MM.1S (cell line): ENCODE data around the gene ELP2.

Experiments
- DNase-seq: peaks from one replicate; pipeline ENCODE4 v3.0.0-alpha.2; 2015
- H2AFZ ChIP-seq: fragments of 300-600 bp; sonication (generic); 2 replicates; pipeline ENCODE4 v1.6.0; 2016; ENCODE audit warnings: antibody characterized with exemption, low read length
- H3F3A ChIP-seq: fragments of 300-600 bp; sonication (generic); 2 replicates; pipeline ENCODE4 v1.6.1; 2016; ENCODE audit warnings: mild to moderate bottlenecking, antibody characterized with exemption, low read length, moderate library complexity, mixed read lengths; ENCODE audit not compliant: insufficient read depth
- H3K27ac ChIP-seq: fragments of 300-600 bp; sonication (generic); 2 replicates; pipeline ENCODE4 v1.5.1; 2016; ENCODE audit warnings: mild to moderate bottlenecking, low read length
- H3K27me3 ChIP-seq: fragments of 300-600 bp; sonication (generic); replicated peaks from 2 replicates; pipeline ENCODE4 v1.6.0; 2016; ENCODE audit warnings: low read length; ENCODE audit not compliant: insufficient read depth
- H3K36me3 ChIP-seq: fragments of 300-600 bp; sonication (generic); replicated peaks from 2 replicates; pipeline ENCODE4 v1.6.1; 2016; ENCODE audit warnings: mild to moderate bottlenecking, low read length, mixed read lengths; ENCODE audit not compliant: insufficient read depth
- H3K4me1 ChIP-seq: fragments of 300-600 bp; sonication (generic); 2 replicates; pipeline ENCODE4 v1.6.1; 2016; ENCODE audit warnings: low read length, mixed read lengths
- H3K4me2 ChIP-seq: fragments of 300-600 bp; sonication (generic); 2 replicates; pipeline ENCODE4 v1.6.0; 2016; ENCODE audit warnings: low read depth, low read length
- H3K4me3 ChIP-seq: fragments of 300-600 bp; sonication (generic); 2 replicates; pipeline ENCODE4 v1.5.1; 2016; ENCODE audit warnings: low read length, mixed read lengths
- H3K79me2 ChIP-seq: fragments of 300-600 bp; sonication (generic); 2 replicates; pipeline ENCODE4 v1.6.1; 2016; ENCODE audit warnings: mixed run types, low read length, mixed read lengths
- H3K9ac ChIP-seq: fragments of 300-600 bp; sonication (generic); 2 replicates; pipeline ENCODE4 v1.6.1; 2016; ENCODE audit warnings: low read length, mixed read lengths
- H3K9me2 ChIP-seq: fragments of 300-600 bp; sonication (generic); replicated peaks from 2 replicates; pipeline ENCODE4 v1.6.1; 2016; ENCODE audit warnings: mild to moderate bottlenecking, low read length, mixed read lengths; ENCODE audit not compliant: insufficient read depth
- H3K9me3 ChIP-seq: fragments of 300-600 bp; sonication (generic); replicated peaks from 2 replicates; pipeline ENCODE4 v1.6.1; 2016; ENCODE audit warnings: mild to moderate bottlenecking, low read length, mixed read lengths; ENCODE audit not compliant: insufficient read depth
- H4K20me1 ChIP-seq: fragments of 300-600 bp; sonication (generic); 2 replicates; pipeline ENCODE4 v1.6.1; 2016; ENCODE audit warnings: mild to moderate bottlenecking, low read length, moderate library complexity, mixed read lengths; ENCODE audit not compliant: insufficient read depth
- CTCF ChIP-seq: fragments of 300-600 bp; sonication (generic); IDR thresholded peaks from 2 replicates; pipeline ENCODE4 v1.5.1; 2016; ENCODE audit warnings: antibody characterized with exemption, low read length, mixed read lengths
- EZH2 ChIP-seq: fragments of 300-600 bp; sonication (generic); optimal IDR thresholded peaks from 2 replicates; pipeline ENCODE3; 2017; ENCODE audit warnings: low read depth, mild to moderate bottlenecking, antibody characterized with exemption, low read length, mixed read lengths
- EZH2phosphoT487 ChIP-seq: fragments of 300-600 bp; sonication (generic); IDR thresholded peaks from 2 replicates; pipeline ENCODE4 v1.6.1; 2018; ENCODE audit warnings: antibody characterized with exemption, low read length

Gene ELP2

DNA sequence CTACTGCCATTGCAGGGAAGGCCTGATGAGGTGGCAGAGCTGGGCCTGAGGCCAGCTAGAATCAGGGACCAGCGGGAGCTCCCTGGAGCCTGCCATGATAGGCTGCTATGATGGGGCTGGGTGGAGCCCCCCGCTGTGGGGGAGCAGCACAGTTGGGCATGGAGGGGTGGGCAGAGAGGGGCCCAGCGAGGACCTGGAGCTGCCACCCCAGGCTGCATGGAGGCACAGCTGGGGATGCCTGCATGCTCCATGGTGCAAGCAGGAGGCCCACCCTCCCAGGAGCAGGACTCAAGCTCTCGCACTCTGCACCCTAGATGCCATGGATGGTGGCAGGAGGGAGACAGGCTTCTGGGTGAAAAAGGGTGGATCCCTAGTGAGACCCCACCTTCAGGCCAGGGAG lies 44.5 kb upstream of the ELP2 start:
- Histone ChIP-seq H3K36me3 (no peaks in the 10 kb centered on the region), H4K20me1 (no peaks in the 10 kb centered on the region), H3K4me3 (no peak overlapping the region), H3K27ac (no peak overlapping the region), H3K79me2 (no peaks in the 10 kb centered on the region), H3K9me3 (no peaks in the 10 kb centered on the region), H3K9ac (no peak overlapping the region), H3F3A (no peaks in the 10 kb centered on the region), H3K4me2 (no peak overlapping the region), H3K9me2 (no peaks in the 10 kb centered on the region), H3K4me1 (no peaks in the 10 kb centered on the region; the same call in 1 of the 2 replicates), H2AFZ (no peak overlapping the region), H3K27me3 (no peaks in the 10 kb centered on the region)
- TF ChIP-seq EZH2 (no peak), EZH2phosphoT487 (no peak), CTCF (no peak)
- no peak for DNase-seq

- H4K20me1 ChIP-seq = no peaks in the 10 kb centered on the region
- no peaks in the 10 kb centered on the region for H3F3A ChIP-seq
- no peak overlapping the region for H2AFZ ChIP-seq
- no peak for DNase-seq
- H3K4me3 ChIP-seq = no peak overlapping the region
- H3K27ac ChIP-seq = no peak overlapping the region
- H3K9me2 ChIP-seq = no peaks in the 10 kb centered on the region
- H3K4me1 ChIP-seq = no peaks in the 10 kb centered on the region; the same call in 1 of the 2 replicates
- H3K9me3 ChIP-seq = no peaks in the 10 kb centered on the region
- H3K27me3 ChIP-seq = no peaks in the 10 kb centered on the region
- TF ChIP-seq EZH2 (no peak), CTCF (no peak), EZH2phosphoT487 (no peak)
- H3K36me3 ChIP-seq = no peaks in the 10 kb centered on the region
- H3K4me2 ChIP-seq = no peak overlapping the region
- H3K79me2 ChIP-seq = no peaks in the 10 kb centered on the region
- H3K9ac ChIP-seq = no peak overlapping the region
These were observed 43.5 kb upstream of the ELP2 start for GRCh38 chr18:36086186-36086585.

DNA sequence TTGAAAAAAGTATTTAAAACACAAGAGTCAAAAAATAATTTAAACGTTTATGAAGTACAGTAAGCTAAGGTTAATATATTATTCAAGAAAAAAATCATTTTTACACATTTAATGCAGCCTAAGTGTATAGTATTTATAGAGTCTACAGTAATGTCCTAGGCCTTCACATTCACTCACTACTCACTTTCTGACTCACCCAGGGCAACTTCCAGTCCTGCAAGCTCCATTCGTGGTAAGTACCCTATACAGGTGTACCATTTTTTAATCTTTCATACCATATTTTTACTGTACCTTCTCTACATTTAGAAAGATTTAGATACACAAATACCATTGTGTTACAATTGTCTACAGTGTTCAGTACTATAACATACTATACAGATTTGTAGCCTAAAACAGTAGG lies 41.4 kb upstream of the ELP2 start:
- Histone ChIP-seq H3K27me3 (no peaks in the 10 kb centered on the region), H3K4me1 (no peaks in the 10 kb centered on the region), H3K36me3 (no peaks in the 10 kb centered on the region), H2AFZ (no peak overlapping the region), H3K27ac (no peak overlapping the region), H3K9ac (no peak overlapping the region), H3K9me3 (no peaks in the 10 kb centered on the region), H3K4me2 (no peak overlapping the region), H3F3A (no peaks in the 10 kb centered on the region), H4K20me1 (no peaks in the 10 kb centered on the region), H3K79me2 (no peaks in the 10 kb centered on the region), H3K9me2 (no peaks in the 10 kb centered on the region), H3K4me3 (no peak overlapping the region)
- TF ChIP-seq EZH2phosphoT487 (no peak), CTCF (no peak), EZH2 (no peak)
- DNase-seq = no peak
